GM21737 (cell line): ENCODE measurements around the gene BTBD8.
"Not testable (repeated sequence)": the region's sequence is repeated elsewhere in the genome, so short reads cannot be mapped to it uniquely, and the experiment has no call there.

ENCODE experiments used
- ATAC-seq: cut with Tn5 transposase; IDR thresholded peaks from one replicate; pipeline ENCODE4 v1.9.1; 2021; ENCODE audit warnings: mild to moderate bottlenecking, moderate library complexity; ENCODE audit not compliant: unreplicated experiment

Gene BTBD8

GRCh38 chr1:92080128-92080985 lies at the start of gene BTBD8:
TSS of gene BTBD8 (plus strand) at chr1:92080345. CDS start at chr1:92080572, 227 bp downstream.
- ATAC-seq = peak; percentile 97

GRCh38 chr1:92030656-92031107 lies 49.5 kb upstream of the BTBD8 start:
- ATAC-seq = no peak

- ATAC-seq = no peak
Observed at GRCh38 chr1:92031281-92032110, 48.6 kb upstream of the BTBD8 start.

- no peak for ATAC-seq
Observed at GRCh38 chr1:92037400-92037799, 42.7 kb upstream of the BTBD8 start.

GRCh38 chr1:92038695-92039346 lies 41.3 kb upstream of the BTBD8 start:
- no peak for ATAC-seq

GRCh38 chr1:92040971-92041370 lies 39.2 kb upstream of the BTBD8 start:
- no peak for ATAC-seq

GRCh38 chr1:92043621-92044020 lies 36.5 kb upstream of the BTBD8 start:
- ATAC-seq = no peak

GRCh38 chr1:92045766-92046495 lies 34.2 kb upstream of the BTBD8 start:
- no peak for ATAC-seq

GRCh38 chr1:92051948-92052347 lies 28.2 kb upstream of the BTBD8 start:
- ATAC-seq = no peak

GRCh38 chr1:92065042-92065441 lies 15.1 kb upstream of the BTBD8 start:
- no peak for ATAC-seq

GRCh38 chr1:92066321-92066720 lies 13.8 kb upstream of the BTBD8 start:
- no peak for ATAC-seq

- no peak for ATAC-seq
Observed at GRCh38 chr1:92070892-92071291, 9.3 kb upstream of the BTBD8 start.

GRCh38 chr1:92074446-92074845 lies 5.7 kb upstream of the BTBD8 start:
- ATAC-seq = not testable (repeated sequence)

- ATAC-seq = no peak
Observed at GRCh38 chr1:92075311-92075710, 4.8 kb upstream of the BTBD8 start, which contains the start of gene SETSIP. TSS of gene SETSIP (minus strand) at chr1:92075411. CDS start at chr1:92075411, 0 bp downstream.

- no peak for ATAC-seq
Observed at GRCh38 chr1:92076363-92076762, 3.8 kb upstream of the BTBD8 start.

- not testable (repeated sequence) for ATAC-seq
Observed at GRCh38 chr1:92078077-92078476, 2.1 kb upstream of the BTBD8 start.

- no peak for ATAC-seq
Observed at GRCh38 chr1:92079441-92079840, 704 bp upstream of the BTBD8 start.

- ATAC-seq = no peak
Observed at GRCh38 chr1:92081031-92081430, 886 bp downstream of the BTBD8 start.

GRCh38 chr1:92084651-92085050 lies 4.5 kb downstream of the BTBD8 start:
- no peak for ATAC-seq

GRCh38 chr1:92085727-92086126 lies 5.6 kb downstream of the BTBD8 start:
- ATAC-seq = no peak
